ENCODE data around the gene ENPP3. TPM values are rescaled to one million over a fixed set of nuclear protein-coding genes. Genes with fewer than 3 reads are reported as not detected.
"Not testable (repeated sequence)": the region's sequence is repeated elsewhere in the genome, so short reads cannot be mapped to it uniquely, and the experiment has no call there.

The ENPP3 gene
- total and polyA plus RNA-seq, 7 donors = 0.14 to 5.9 (median 1.1) TPM

DNA sequence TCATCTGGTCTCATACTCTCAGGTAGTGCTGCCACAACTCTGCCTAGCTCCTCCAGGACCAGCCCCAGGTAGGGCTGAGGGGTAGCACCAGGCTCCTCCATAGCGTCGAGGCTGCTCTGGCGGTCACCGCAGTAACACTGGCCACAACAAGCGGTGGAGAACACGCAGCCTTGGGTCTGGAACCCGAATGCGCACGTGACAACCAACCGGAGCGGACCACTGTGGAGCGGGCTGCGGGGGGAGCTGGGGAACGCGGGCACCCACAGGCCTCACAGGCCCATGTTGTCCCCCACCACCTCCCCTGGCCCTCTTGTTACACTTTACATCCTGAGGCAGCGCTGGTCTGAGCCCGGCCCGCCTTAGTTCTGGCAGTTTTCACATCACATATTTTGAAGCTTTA lies 73.8 kb downstream of the ENPP3 start, which contains the start of gene CTAGE9:
Gene CTAGE9, minus strand, starts transcription at position 101 of the 400 bp plus-strand sequence. Its CDS starts 0 bp downstream, at position 101.
- DNase-seq; H3K4me3 ChIP-seq; H3K9me3 ChIP-seq; H3K36me3 ChIP-seq; intact Hi-C loops (cut with DNase I); H3K27ac ChIP-seq; H3K4me1 ChIP-seq; H3K27me3 ChIP-seq: not testable (repeated sequence)
- 93 to 95% methylated on average over 7 to 10 of the region's 18 CpGs for WGBS, 2 donors

DNA sequence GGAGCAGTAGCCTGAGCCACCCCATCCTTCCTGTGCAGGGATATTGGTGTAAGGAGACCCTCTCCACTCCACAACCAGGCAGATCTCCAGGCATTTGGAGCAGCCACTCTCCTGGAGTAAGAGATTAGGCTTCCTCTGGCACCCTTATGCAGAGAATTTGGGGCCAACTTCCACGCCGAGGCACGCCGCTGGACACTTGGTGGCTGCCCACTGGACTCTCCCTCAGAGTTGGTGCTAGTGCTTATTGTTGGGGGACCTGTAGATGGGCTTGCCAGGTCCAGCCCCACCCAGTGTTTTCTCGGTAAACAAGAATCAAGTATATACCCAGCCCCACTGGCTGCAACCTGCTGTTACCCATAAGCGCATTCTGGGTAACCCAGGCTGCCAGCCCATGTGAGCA lies 78.5 kb downstream of the ENPP3 start:
- H3K9me3 ChIP-seq, H3K27me3 ChIP-seq: not testable (repeated sequence)
- 92 to 99% methylated on average over 6 of the region's 6 CpGs for WGBS, 2 donors

DNA sequence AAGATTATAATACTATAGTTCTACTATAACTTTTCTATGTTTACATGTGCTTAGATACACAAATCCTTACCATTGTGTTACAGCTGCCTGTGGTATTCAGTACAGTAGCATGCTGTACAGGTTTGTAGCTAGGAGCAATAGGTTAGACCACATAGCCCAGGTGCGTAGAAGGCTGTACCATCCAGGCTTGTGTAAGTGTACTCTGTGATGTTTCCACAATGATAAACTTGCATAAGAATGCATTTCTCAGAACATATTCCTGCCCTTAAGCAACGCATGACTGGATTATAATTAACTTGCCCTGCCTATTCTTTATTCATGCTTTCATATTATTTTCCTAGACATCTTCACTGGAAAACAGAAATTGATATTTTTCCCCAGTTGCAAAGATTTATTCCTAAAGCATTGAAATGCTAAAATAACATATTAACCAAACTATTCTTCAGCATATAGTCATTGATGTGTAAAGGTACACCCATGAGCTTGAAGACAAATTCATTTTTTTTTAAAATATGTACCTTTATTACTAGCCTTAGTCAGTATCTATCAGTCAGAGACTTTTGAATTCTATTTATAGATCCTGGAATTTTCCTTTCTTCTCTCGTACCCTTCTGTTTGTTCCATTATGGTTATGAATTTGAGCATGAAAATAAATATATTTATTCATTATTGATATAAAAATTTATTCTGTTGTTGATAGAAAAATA lies 80.9 kb downstream of the ENPP3 start:
- TF ChIP-seq, protein P1, sequence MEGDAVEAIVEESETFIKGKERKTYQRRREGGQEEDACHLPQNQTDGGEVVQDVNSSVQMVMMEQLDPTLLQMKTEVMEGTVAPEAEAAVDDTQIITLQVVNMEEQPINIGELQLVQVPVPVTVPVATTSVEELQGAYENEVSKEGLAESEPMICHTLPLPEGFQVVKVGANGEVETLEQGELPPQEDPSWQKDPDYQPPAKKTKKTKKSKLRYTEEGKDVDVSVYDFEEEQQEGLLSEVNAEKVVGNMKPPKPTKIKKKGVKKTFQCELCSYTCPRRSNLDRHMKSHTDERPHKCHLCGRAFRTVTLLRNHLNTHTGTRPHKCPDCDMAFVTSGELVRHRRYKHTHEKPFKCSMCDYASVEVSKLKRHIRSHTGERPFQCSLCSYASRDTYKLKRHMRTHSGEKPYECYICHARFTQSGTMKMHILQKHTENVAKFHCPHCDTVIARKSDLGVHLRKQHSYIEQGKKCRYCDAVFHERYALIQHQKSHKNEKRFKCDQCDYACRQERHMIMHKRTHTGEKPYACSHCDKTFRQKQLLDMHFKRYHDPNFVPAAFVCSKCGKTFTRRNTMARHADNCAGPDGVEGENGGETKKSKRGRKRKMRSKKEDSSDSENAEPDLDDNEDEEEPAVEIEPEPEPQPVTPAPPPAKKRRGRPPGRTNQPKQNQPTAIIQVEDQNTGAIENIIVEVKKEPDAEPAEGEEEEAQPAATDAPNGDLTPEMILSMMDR (IDR thresholded peaks at IDR 0.05) = no peak
- TF ChIP-seq EP300 (IDR thresholded peaks at IDR 0.05) = no peak
- no peak for TF ChIP-seq POLR2AphosphoS5 (IDR thresholded peaks at IDR 0.05)
- TF ChIP-seq POLR2A (IDR thresholded peaks at IDR 0.05) = no peak
- intact Hi-C loops (cut with DNase I) = no loop called here
- no peak for DNase-seq
- WGBS, 2 donors = 89 to 94% methylated on average over 3 of the region's 3 CpGs
- H3K4me3 ChIP-seq = no peak overlapping the region
- H3K27ac ChIP-seq = no peak overlapping the region
- H3K9me3 ChIP-seq = no peaks in the 10 kb centered on the region
- no peaks in the 10 kb centered on the region for H3K4me1 ChIP-seq
- no peaks in the 10 kb centered on the region for H3K27me3 ChIP-seq
- H3K36me3 ChIP-seq = no peaks in the 10 kb centered on the region

More for the DNA sequence above, 78.5 kb downstream of the ENPP3 start:
- H3K4me3 ChIP-seq; H3K4me1 ChIP-seq; H3K36me3 ChIP-seq; H3K27ac ChIP-seq; intact Hi-C loops (cut with DNase I); DNase-seq: not testable (repeated sequence)

DNA sequence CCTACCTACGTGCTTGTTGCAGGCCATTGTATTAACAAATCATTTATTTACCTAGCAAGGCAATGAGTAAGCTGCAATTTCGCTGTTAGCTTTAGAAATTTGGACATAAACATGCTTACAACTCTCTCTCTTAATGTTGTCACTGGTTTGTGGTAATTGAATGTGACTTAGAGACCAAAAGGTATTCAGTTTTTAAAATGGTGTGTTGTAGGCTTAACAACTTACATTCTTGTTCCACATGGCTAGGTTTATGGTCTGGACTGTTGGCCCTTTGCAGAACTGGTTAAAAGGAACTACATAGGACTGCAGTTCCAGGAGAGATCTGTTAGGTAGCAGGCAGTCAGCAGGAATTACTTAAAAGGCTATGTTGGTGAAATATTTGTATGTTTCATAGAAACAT lies 84.1 kb downstream of the ENPP3 start:
- WGBS, 2 donors = 72 to 76% methylated on average over 2 of the region's 2 CpGs
- H3K9me3 ChIP-seq = no peaks in the 10 kb centered on the region
- H3K4me1 ChIP-seq = no peaks in the 10 kb centered on the region
- H3K27ac ChIP-seq = no peak overlapping the region
- no peak overlapping the region for H3K4me3 ChIP-seq
- TF ChIP-seq EP300 (IDR thresholded peaks at IDR 0.05) = no peak
- TF ChIP-seq POLR2AphosphoS5 (IDR thresholded peaks at IDR 0.05) = no peak
- TF ChIP-seq POLR2A (IDR thresholded peaks at IDR 0.05) = no peak
- TF ChIP-seq, protein P1 (IDR thresholded peaks at IDR 0.05) = no peak
- DNase-seq = no peak
- H3K27me3 ChIP-seq = no peaks in the 10 kb centered on the region
- intact Hi-C loops (cut with DNase I) = no loop called here
- H3K36me3 ChIP-seq = no peaks in the 10 kb centered on the region

DNA sequence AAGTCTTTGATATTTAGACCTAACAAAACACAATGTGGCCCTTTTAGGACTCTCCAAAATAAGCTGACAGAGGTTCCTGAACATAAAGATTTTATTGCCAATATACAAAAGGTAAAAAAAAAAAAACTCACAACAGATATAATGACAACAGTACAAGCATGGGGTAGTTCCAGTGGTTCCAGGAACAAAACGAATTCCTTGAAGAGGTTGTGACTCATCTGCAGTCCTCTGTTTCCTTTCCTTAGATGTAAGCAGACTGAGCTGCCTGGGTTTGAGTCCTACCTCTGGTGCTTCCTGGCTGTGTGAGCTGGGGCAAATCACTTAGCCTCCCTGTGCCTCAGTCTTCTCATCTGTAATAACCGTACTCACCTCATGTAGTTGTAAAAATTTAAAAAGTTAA lies 87.0 kb downstream of the ENPP3 start:
- no peak for DNase-seq
- 72 to 78% methylated on average over 2 of the region's 2 CpGs for whole genome bisulfite sequencing, 2 donors
- TF ChIP-seq POLR2AphosphoS5 (IDR thresholded peaks at IDR 0.05) = no peak
- no peak for TF ChIP-seq POLR2A (IDR thresholded peaks at IDR 0.05)
- TF ChIP-seq, protein P1 (IDR thresholded peaks at IDR 0.05) = no peak
- no peak for TF ChIP-seq EP300 (IDR thresholded peaks at IDR 0.05)
- no peak overlapping the region for H3K4me3 ChIP-seq
- H3K9me3 ChIP-seq = peaks cover 0 to 3% (median 0%) of the 10 kb centered on the region in 4 donors
- H3K27me3 ChIP-seq = no peaks in the 10 kb centered on the region
- no peak overlapping the region for H3K27ac ChIP-seq
- intact Hi-C loops (cut with DNase I) = no loop called here
- no peaks in the 10 kb centered on the region for H3K36me3 ChIP-seq
- no peaks in the 10 kb centered on the region for H3K4me1 ChIP-seq

DNA sequence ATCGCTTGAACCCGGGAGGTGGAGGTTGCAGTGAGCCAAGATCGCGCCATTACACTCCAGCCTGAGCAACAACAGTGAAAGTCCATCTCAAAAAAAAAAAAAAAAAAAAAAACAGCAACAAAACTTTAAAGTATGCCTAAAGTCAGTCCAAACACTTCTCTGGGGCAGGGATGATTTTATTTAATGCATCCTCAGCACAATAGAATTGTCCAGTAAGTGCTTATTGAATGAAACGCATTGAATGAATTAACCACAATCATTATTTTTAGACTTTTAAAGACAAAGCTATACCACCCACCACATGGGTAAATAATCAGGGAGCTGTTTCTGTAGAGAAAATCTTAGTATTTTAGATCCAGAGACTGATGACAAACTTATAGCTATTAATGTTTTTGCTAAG lies 90.4 kb downstream of the ENPP3 start:
- intact Hi-C loops (cut with DNase I) = no loop called here
- no peak overlapping the region for H3K27ac ChIP-seq
- no peak for TF ChIP-seq POLR2AphosphoS5 (IDR thresholded peaks at IDR 0.05)
- no peak for TF ChIP-seq POLR2A (IDR thresholded peaks at IDR 0.05)
- TF ChIP-seq, protein P1 (IDR thresholded peaks at IDR 0.05) = no peak
- no peak for TF ChIP-seq EP300 (IDR thresholded peaks at IDR 0.05)
- DNase-seq = no peak
- no peak overlapping the region for H3K4me3 ChIP-seq
- no peaks in the 10 kb centered on the region for H3K36me3 ChIP-seq
- WGBS, 2 donors = 93 to 96% methylated on average over 5 of the region's 5 CpGs
- no peaks in the 10 kb centered on the region for H3K4me1 ChIP-seq
- H3K9me3 ChIP-seq = peaks cover 0 to 3% (median 0%) of the 10 kb centered on the region in 4 donors
- no peaks in the 10 kb centered on the region for H3K27me3 ChIP-seq

Data from sigmoid colon (tissue), 7 donors.